IMR-90 (cell line): Measurements from ENCODE around the gene ACVR1B.

Experiments used
- BHLHE40 ChIP-seq: fragments of 150-350 bp; IDR thresholded peaks from 2 replicates; pipeline ENCODE4 v1.6.1; 2016; ENCODE audit warnings: mild to moderate bottlenecking, low read depth, low read length
- CEBPB ChIP-seq: IDR thresholded peaks from 2 replicates; pipeline ENCODE4 v1.6.1; 2012; ENCODE audit warnings: low read depth, low read length, improper control_type of control experiment
- CHD1 ChIP-seq: IDR thresholded peaks from 2 replicates; pipeline ENCODE4 v1.6.1; 2012; ENCODE audit warnings: low read depth, low read length, improper control_type of control experiment
- FOS ChIP-seq: fragments of 150-350 bp; IDR thresholded peaks from 2 replicates; pipeline ENCODE4 v1.6.1; 2016; ENCODE audit warnings: low read depth, low read length
- MAFK ChIP-seq: IDR thresholded peaks from 2 replicates; pipeline ENCODE4 v1.6.1; 2012; ENCODE audit warnings: low read depth, low read length, improper control_type of control experiment
- MAZ ChIP-seq: IDR thresholded peaks from 2 replicates; pipeline ENCODE4 v1.6.1; 2012; ENCODE audit warnings: low read depth, mild to moderate bottlenecking, low read length, improper control_type of control experiment, moderate library complexity, borderline replicate concordance
- NFE2L2 ChIP-seq: fragments of 150-350 bp; IDR thresholded peaks from 2 replicates; pipeline ENCODE4 v1.6.1; 2016; ENCODE audit warnings: low read depth, mild to moderate bottlenecking, low read length
- POLR2A ChIP-seq: IDR thresholded peaks from 2 replicates; pipeline ENCODE4 v1.6.1; 2012; ENCODE audit warnings: mild to moderate bottlenecking, low read depth, low read length
- RAD21 ChIP-seq: IDR thresholded peaks from 2 replicates; pipeline ENCODE4 v1.6.1; 2012; ENCODE audit warnings: low read length, improper control_type of control experiment
- RFX5 ChIP-seq: IDR thresholded peaks from 2 replicates; pipeline ENCODE4 v1.8.0; 2012; ENCODE audit warnings: low read depth, mild to moderate bottlenecking, low read length, moderate library complexity
- SMC3 ChIP-seq: fragments of 150-350 bp; IDR thresholded peaks from 2 replicates; pipeline ENCODE4 v1.6.1; 2016; ENCODE audit warnings: low read depth, mild to moderate bottlenecking, antibody characterized with exemption, low read length, moderate library complexity
- TF ChIP-seq, protein P1 (sequence below): fragments of 150-350 bp; IDR thresholded peaks from 2 replicates; pipeline ENCODE4 v1.6.1; 2016; ENCODE audit warnings: low read depth, mild to moderate bottlenecking, low read length, moderate library complexity, borderline replicate concordance
- TF ChIP-seq, protein P2 (sequence below): conservative IDR thresholded peaks from 2 replicates; pipeline ENCODE4 v1.5.1; 2012; ENCODE audit warnings: mild to moderate bottlenecking, low read depth, low read length, improper control_type of control experiment
- TF ChIP-seq, protein P3 (sequence below): fragments of 150-350 bp; IDR thresholded peaks from 2 replicates; pipeline ENCODE4 v1.6.1; 2017; ENCODE audit warnings: mild to moderate bottlenecking, antibody characterized with exemption, low read length, low read depth

DNA sequence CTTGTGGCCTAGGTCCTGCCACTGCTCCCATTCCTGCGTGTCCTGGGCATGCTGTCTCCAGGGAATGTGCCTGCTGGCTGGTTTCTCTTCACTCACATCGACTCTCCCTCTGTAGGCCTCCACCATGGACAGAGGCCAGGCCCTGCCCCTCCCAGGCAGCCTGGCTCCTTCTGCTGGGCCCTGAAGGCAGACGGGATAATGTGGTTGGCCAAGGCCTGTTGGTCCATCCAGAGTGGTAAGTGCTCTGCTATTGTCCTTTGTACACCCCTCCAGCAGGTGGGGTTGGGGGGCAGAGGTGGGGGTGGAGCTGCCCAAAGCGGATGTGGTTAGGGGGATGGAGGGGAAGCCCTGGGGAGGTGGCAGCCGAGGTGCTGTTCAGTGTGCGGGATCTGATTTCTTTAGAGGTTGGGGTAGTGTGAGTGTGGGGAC lies 90.2 kb downstream of the ACVR1B start:
- TF ChIP-seq, protein P1, sequence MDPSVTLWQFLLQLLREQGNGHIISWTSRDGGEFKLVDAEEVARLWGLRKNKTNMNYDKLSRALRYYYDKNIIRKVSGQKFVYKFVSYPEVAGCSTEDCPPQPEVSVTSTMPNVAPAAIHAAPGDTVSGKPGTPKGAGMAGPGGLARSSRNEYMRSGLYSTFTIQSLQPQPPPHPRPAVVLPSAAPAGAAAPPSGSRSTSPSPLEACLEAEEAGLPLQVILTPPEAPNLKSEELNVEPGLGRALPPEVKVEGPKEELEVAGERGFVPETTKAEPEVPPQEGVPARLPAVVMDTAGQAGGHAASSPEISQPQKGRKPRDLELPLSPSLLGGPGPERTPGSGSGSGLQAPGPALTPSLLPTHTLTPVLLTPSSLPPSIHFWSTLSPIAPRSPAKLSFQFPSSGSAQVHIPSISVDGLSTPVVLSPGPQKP = no peak
- TF ChIP-seq, protein P2, sequence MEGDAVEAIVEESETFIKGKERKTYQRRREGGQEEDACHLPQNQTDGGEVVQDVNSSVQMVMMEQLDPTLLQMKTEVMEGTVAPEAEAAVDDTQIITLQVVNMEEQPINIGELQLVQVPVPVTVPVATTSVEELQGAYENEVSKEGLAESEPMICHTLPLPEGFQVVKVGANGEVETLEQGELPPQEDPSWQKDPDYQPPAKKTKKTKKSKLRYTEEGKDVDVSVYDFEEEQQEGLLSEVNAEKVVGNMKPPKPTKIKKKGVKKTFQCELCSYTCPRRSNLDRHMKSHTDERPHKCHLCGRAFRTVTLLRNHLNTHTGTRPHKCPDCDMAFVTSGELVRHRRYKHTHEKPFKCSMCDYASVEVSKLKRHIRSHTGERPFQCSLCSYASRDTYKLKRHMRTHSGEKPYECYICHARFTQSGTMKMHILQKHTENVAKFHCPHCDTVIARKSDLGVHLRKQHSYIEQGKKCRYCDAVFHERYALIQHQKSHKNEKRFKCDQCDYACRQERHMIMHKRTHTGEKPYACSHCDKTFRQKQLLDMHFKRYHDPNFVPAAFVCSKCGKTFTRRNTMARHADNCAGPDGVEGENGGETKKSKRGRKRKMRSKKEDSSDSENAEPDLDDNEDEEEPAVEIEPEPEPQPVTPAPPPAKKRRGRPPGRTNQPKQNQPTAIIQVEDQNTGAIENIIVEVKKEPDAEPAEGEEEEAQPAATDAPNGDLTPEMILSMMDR = no peak
- TF ChIP-seq POLR2A = no peak
- no peak for TF ChIP-seq RFX5
- TF ChIP-seq SMC3 = no peak
- no peak for TF ChIP-seq MAZ
- no peak for TF ChIP-seq NFE2L2
- TF ChIP-seq RAD21 = no peak
- no peak for TF ChIP-seq BHLHE40
- no peak for TF ChIP-seq MAFK
- TF ChIP-seq FOS = no peak
- no peak for TF ChIP-seq CHD1
- TF ChIP-seq, protein P3, sequence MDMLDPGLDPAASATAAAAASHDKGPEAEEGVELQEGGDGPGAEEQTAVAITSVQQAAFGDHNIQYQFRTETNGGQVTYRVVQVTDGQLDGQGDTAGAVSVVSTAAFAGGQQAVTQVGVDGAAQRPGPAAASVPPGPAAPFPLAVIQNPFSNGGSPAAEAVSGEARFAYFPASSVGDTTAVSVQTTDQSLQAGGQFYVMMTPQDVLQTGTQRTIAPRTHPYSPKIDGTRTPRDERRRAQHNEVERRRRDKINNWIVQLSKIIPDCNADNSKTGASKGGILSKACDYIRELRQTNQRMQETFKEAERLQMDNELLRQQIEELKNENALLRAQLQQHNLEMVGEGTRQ = no peak
- TF ChIP-seq CEBPB = no peak
